HG02571 (cell line): ENCODE results near the gene DBR1.
"Not testable (repeated sequence)": the region's sequence is repeated elsewhere in the genome, so short reads cannot be mapped to it uniquely, and the experiment has no call there.

Experiments
- ATAC-seq: cut with Tn5 transposase; IDR thresholded peaks from one replicate; pipeline ENCODE4 v1.9.1; 2021; ENCODE audit warnings: mild to moderate bottlenecking, moderate library complexity; ENCODE audit not compliant: unreplicated experiment

The DBR1 gene

GRCh38 chr3:138186803-138187295, 12.1 kb upstream of the DBR1 start:
- peak; percentile 90 for ATAC-seq

GRCh38 chr3:138186221-138186620, 11.5 kb upstream of the DBR1 start:
- ATAC-seq, result no peak

- no peak for ATAC-seq
Measured at GRCh38 chr3:138184994-138185393, 10.3 kb upstream of the DBR1 start.

GRCh38 chr3:138180375-138181029, 5.8 kb upstream of the DBR1 start:
- no peak for ATAC-seq

- ATAC-seq, result peak; percentile 3
Measured at GRCh38 chr3:138173769-138174420, 826 bp downstream of the DBR1 start.

- no peak for ATAC-seq
Measured at GRCh38 chr3:138172625-138173024, 2.1 kb downstream of the DBR1 start.

GRCh38 chr3:138165061-138165460, 9.7 kb downstream of the DBR1 start:
- no peak for ATAC-seq

- no peak for ATAC-seq
Measured at GRCh38 chr3:138157743-138158142, 17.0 kb downstream of the DBR1 start.

- ATAC-seq, result no peak
Measured at GRCh38 chr3:138154534-138154933, 20.2 kb downstream of the DBR1 start.

GRCh38 chr3:138148503-138148902, 26.2 kb downstream of the DBR1 start:
- no peak for ATAC-seq

GRCh38 chr3:138142181-138142580, 32.5 kb downstream of the DBR1 start:
- ATAC-seq, result not testable (repeated sequence)

- ATAC-seq, result no peak
Measured at GRCh38 chr3:138140940-138141339, 33.8 kb downstream of the DBR1 start.

GRCh38 chr3:138139691-138140090, 35.0 kb downstream of the DBR1 start:
- ATAC-seq, result no peak

GRCh38 chr3:138137861-138138260, 36.9 kb downstream of the DBR1 start:
- ATAC-seq, result no peak

GRCh38 chr3:138136201-138136600, 38.5 kb downstream of the DBR1 start:
- no peak for ATAC-seq

GRCh38 chr3:138135833-138136194, 38.9 kb downstream of the DBR1 start:
- ATAC-seq, result no peak

GRCh38 chr3:138135146-138135832, 39.4 kb downstream of the DBR1 start:
- no peak for ATAC-seq

GRCh38 chr3:138132239-138132638, 42.5 kb downstream of the DBR1 start, which contains the start of gene A4GNT:
Gene A4GNT, minus strand, starts transcription at chr3:138132390. Its CDS starts 1,134 bp downstream, at chr3:138131256.
- ATAC-seq, result no peak

- no peak for ATAC-seq
Measured at GRCh38 chr3:138127636-138128365, 46.9 kb downstream of the DBR1 start.

- no peak for ATAC-seq
Measured at GRCh38 chr3:138125548-138126221, 49.0 kb downstream of the DBR1 start.
